Keratinocyte (primary cell): ENCODE measurements around the gene KIAA0586. TPM values are rescaled to one million over a fixed set of nuclear protein-coding genes. Genes with fewer than 3 reads are reported as not detected.
A peak's percentile ranks its signal among the peaks of the same experiment; 100 is the strongest.

ENCODE experiments used
- DNase-seq: peaks from one replicate; pipeline ENCODE4 v3.0.0-alpha.2; 2011; ENCODE audit warnings: low read depth, missing footprints, low spot score
- FAIRE-seq: peaks from 2 replicates; lab custom pipeline; 2011; peaks lifted over from hg19 to GRCh38; lab: Jason Lieb, UNC
- H2AFZ ChIP-seq: 2 replicates; pipeline ENCODE4 v1.6.0; 2012; ENCODE audit warnings: low read length, control low read depth, inconsistent platforms; ENCODE audit not compliant: control insufficient read depth
- H3K27ac ChIP-seq: 2 replicates; pipeline ENCODE4 v1.5.1; 2011; ENCODE audit warnings: low read length; ENCODE audit not compliant: control insufficient read depth, insufficient read depth
- H3K27me3 ChIP-seq: 3 replicates; pipeline ENCODE4 v1.6.0; 2011; ENCODE audit warnings: low read length; ENCODE audit not compliant: control insufficient read depth, insufficient read depth; ENCODE audit errors: extremely low read depth
- H3K36me3 ChIP-seq, 2 experiments: 2 replicates in 1 of 2; 3 replicates in 1 of 2; pipeline ENCODE4 v1.5.1; 2011; ENCODE audit warnings: low read length in 2 of 2, mild to moderate bottlenecking in 1 of 2; ENCODE audit not compliant: control insufficient read depth in 2 of 2, insufficient read depth in 2 of 2; ENCODE audit errors: extremely low read depth in 1 of 2
- H3K4me1 ChIP-seq: 3 replicates; pipeline ENCODE4 v1.5.1; 2011; ENCODE audit warnings: low read length; ENCODE audit not compliant: control insufficient read depth, insufficient read depth; ENCODE audit errors: extremely low read depth
- H3K4me2 ChIP-seq: 3 replicates; pipeline ENCODE4 v1.6.0; 2011; ENCODE audit warnings: low read depth, low read length; ENCODE audit not compliant: control insufficient read depth, insufficient read depth; ENCODE audit errors: extremely low read depth
- H3K4me3 ChIP-seq, 3 experiments: fragments of 200-600 bp in 1 of 3; sonication (generic) in 1 of 3; 2 replicates in 2 of 3; 3 replicates in 1 of 3; pipeline ENCODE4 v1.5.1; 2011 to 2016; ENCODE audit warnings: low read length in 3 of 3, mild to moderate bottlenecking in 3 of 3, control low read depth in 2 of 3, inconsistent platforms in 1 of 3, low read depth in 1 of 3, mixed read lengths in 1 of 3, mixed run types in 1 of 3, moderate library complexity in 1 of 3; ENCODE audit not compliant: control insufficient read depth in 2 of 3, insufficient read depth in 2 of 3; ENCODE audit errors: extremely low read depth in 1 of 3
- H3K79me2 ChIP-seq: 2 replicates; pipeline ENCODE4 v1.6.0; 2012; ENCODE audit warnings: low read length; ENCODE audit not compliant: control insufficient read depth, insufficient read depth
- H3K9ac ChIP-seq: 3 replicates; pipeline ENCODE4 v1.6.0; 2011; ENCODE audit warnings: low read length; ENCODE audit not compliant: control insufficient read depth, insufficient read depth; ENCODE audit errors: extremely low read depth
- H3K9me1 ChIP-seq: 3 replicates; pipeline ENCODE4 v1.6.0; 2011; ENCODE audit warnings: low read length; ENCODE audit not compliant: control insufficient read depth, insufficient read depth; ENCODE audit errors: extremely low read depth
- H3K9me3 ChIP-seq: 2 replicates; pipeline ENCODE4 v1.5.1; 2012; ENCODE audit warnings: low read depth, low read length; ENCODE audit not compliant: control insufficient read depth
- H4K20me1 ChIP-seq: 3 replicates; pipeline ENCODE4 v1.6.0; 2011; ENCODE audit warnings: low read length; ENCODE audit not compliant: control insufficient read depth, insufficient read depth; ENCODE audit errors: extremely low read depth
- CTCF ChIP-seq, 3 experiments: IDR thresholded peaks in 1 of 3; conservative IDR thresholded peaks in 1 of 3; optimal IDR thresholded peaks in 1 of 3; 2 replicates in 2 of 3; 3 replicates in 1 of 3; pipeline versions ENCODE3 to v1.5.1; 2011; ENCODE audit warnings: low read length in 3 of 3, mild to moderate bottlenecking in 3 of 3, moderate library complexity in 2 of 3, control low read depth in 1 of 3, inconsistent platforms in 1 of 3; ENCODE audit not compliant: insufficient read depth in 2 of 3; ENCODE audit errors: extremely low read depth in 1 of 3
- EZH2 ChIP-seq: IDR thresholded peaks from one replicate; pipeline ENCODE4 v1.6.1; 2012; ENCODE audit warnings: inconsistent platforms, mild to moderate bottlenecking, low read length, moderate library complexity
- dilution Hi-C: fragments of 300-500 bp; cut with MboI; formaldehyde crosslinking; loops from one replicate; pipeline ENCODE4 v1.7.0; 2020; ENCODE audit warnings: low sequenced_read_pairs; ENCODE audit not compliant: extremely low pct_ligation_motif_present
- polyA plus RNA-seq, 5 experiments: library from polyadenylated mRNA; depleted of rRNA in 3 of 5; stranded (reverse) in 3 of 5; stranded (forward) in 1 of 5; unstranded in 1 of 5; fragments of >200 nt; gene quantifications; 1 replicate in 1 of 5; 2 replicates in 3 of 5; 3 replicates in 1 of 5; pipeline versions ENCODE4 v1.2.1 to v1.2.3, GENCODE V29; 2011 to 2012; ENCODE audit warnings: missing spikeins in 2 of 5, low read depth in 1 of 5, low replicate concordance in 1 of 5

KIAA0586 gene
- polyA plus RNA-seq, 1 donor (not counting 4 experiments of a cell fraction or from before 2014, with no cell fraction given) = 12.4 TPM

GRCh38 chr14:58501214-58501816, 73.8 kb downstream of the KIAA0586 start:
- peak; percentile 13 for DNase-seq
- TF ChIP-seq EZH2 = no peak
- TF ChIP-seq CTCF (optimal IDR thresholded peaks at IDR 0.05 in 1 of 3, IDR thresholded peaks at IDR 0.05 in 1 of 3, conservative IDR thresholded peaks at IDR 0.05 in 1 of 3; ENCODE audit: extremely low read depth in 1 of 3, insufficient read depth in 2 of 3, low read length in 3 of 3) = peak in 2 of 3 experiments; percentile 63 to 77
- Histone ChIP-seq H3K9ac (no peak overlapping the region), H3K4me1 (no peaks in the 10 kb centered on the region), H3K27me3 (no peaks in the 10 kb centered on the region), H3K9me3 (no peaks in the 10 kb centered on the region), H3K79me2 (no peaks in the 10 kb centered on the region), H3K27ac (no peak overlapping the region), H3K4me3 (no peak overlapping the region), H3K9me1 (no peaks in the 10 kb centered on the region), H4K20me1 (no peaks in the 10 kb centered on the region), H2AFZ (no peak overlapping the region), H3K36me3 (no peaks in the 10 kb centered on the region), H3K4me2 (no peak overlapping the region)
- peak; percentile 41 for FAIRE-seq
- dilution Hi-C loops = no loop called here

- DNase-seq = no peak
- Histone ChIP-seq H3K9me1 (no peaks in the 10 kb centered on the region), H4K20me1 (no peaks in the 10 kb centered on the region), H3K36me3 (peaks cover 0 to 2% of the 10 kb centered on the region in 2 experiments), H3K4me3 (no peak overlapping the region), H3K27me3 (no peaks in the 10 kb centered on the region), H3K79me2 (no peaks in the 10 kb centered on the region), H3K9me3 (no peaks in the 10 kb centered on the region), H3K9ac (no peak overlapping the region), H3K27ac (no peak overlapping the region), H3K4me2 (no peak overlapping the region), H2AFZ (no peak overlapping the region), H3K4me1 (no peaks in the 10 kb centered on the region)
- no peak for FAIRE-seq
- TF ChIP-seq CTCF (optimal IDR thresholded peaks at IDR 0.05 in 1 of 3, IDR thresholded peaks at IDR 0.05 in 1 of 3, conservative IDR thresholded peaks at IDR 0.05 in 1 of 3; ENCODE audit: extremely low read depth in 1 of 3, insufficient read depth in 2 of 3, low read length in 3 of 3) (no peak), EZH2 (no peak)
- dilution Hi-C loops = no loop called here
These were observed 85.8 kb downstream of the KIAA0586 start for GRCh38 chr14:58513272-58513671.
